Gastroesophageal sphincter (tissue), 4 donors: ENCODE measurements around the gene GPR26. TPM values are rescaled to one million over a fixed set of nuclear protein-coding genes. Genes with fewer than 3 reads are reported as not detected.

Source experiments
- ATAC-seq: fragments of 150-250 bp; one replicate; pipeline ENCODE4 v1.9.1; 2016; ENCODE audit warnings: mild to moderate bottlenecking, moderate library complexity
- H3K27ac ChIP-seq, 4 donors: fragments of 200-600 bp; sonication (generic) in 3 of 4; 1 replicate in 3 of 4; 2 replicates in 1 of 4; pipeline ENCODE4 v1.5.1; 2016 to 2019
- H3K27me3 ChIP-seq: fragments of 200-600 bp; sonication (generic); one replicate; pipeline ENCODE4 v1.5.1; 2019
- H3K36me3 ChIP-seq, 2 donors: fragments of 200-600 bp; sonication (generic); one replicate each; pipeline ENCODE4 v1.5.1; 2019; ENCODE audit warnings: control low read depth in 1 of 2
- H3K4me1 ChIP-seq, 3 donors: fragments of 200-600 bp; sonication (generic); 1 replicate in 2 of 3; 2 replicates in 1 of 3; pipeline ENCODE4 v1.5.1; 2016 to 2019; ENCODE audit warnings: control low read depth in 2 of 3
- H3K4me3 ChIP-seq, 2 donors: fragments of 200-600 bp; sonication (generic); one replicate each; pipeline ENCODE4 v1.5.1; 2019; ENCODE audit warnings: mild to moderate bottlenecking in 1 of 2, moderate library complexity in 1 of 2
- H3K9me3 ChIP-seq, 3 donors: fragments of 200-600 bp; sonication (generic); one replicate each; pipeline ENCODE4 v1.5.1; 2017 to 2019; ENCODE audit warnings: control low read depth in 2 of 3
- CTCF ChIP-seq, 4 experiments: fragments of 200-600 bp in 2 of 4; fragments of 450-650 bp in 2 of 4; sonication (generic) in 1 of 4; IDR thresholded peaks; one replicate each; pipeline ENCODE4 v1.5.1; 2017 to 2019; ENCODE audit warnings: antibody characterized with exemption in 4 of 4, mild to moderate bottlenecking in 2 of 4, moderate library complexity in 2 of 4
- EP300 ChIP-seq: sonication (generic); formaldehyde crosslinking; IDR thresholded peaks from one replicate; pipeline ENCODE4 v1.6.1; 2017; ENCODE audit warnings: antibody characterized with exemption, mild to moderate bottlenecking
- POLR2A ChIP-seq, 2 donors: fragments of 450-650 bp; IDR thresholded peaks; one replicate each; pipeline ENCODE4 v1.6.1; 2017; ENCODE audit warnings: antibody characterized with exemption in 2 of 2, mild to moderate bottlenecking in 2 of 2, moderate library complexity in 1 of 2
- POLR2AphosphoS5 ChIP-seq: sonication (generic); formaldehyde crosslinking; IDR thresholded peaks from one replicate; pipeline ENCODE4 v1.6.1; 2017; ENCODE audit warnings: antibody characterized with exemption
- WGBS, 2 donors: methylation state at CpG; one replicate each; pipeline ENCODE4 v1.1.5; 2018; ENCODE audit warnings: low coverage in 1 of 2; 5-methylcytosine and 5-hydroxymethylcytosine counted together
- total RNA-seq, 4 donors: library from RNA; depleted of rRNA; stranded (reverse); fragments of >200 nt; gene quantifications; one replicate each; pipeline ENCODE4 v1.1.0, GENCODE V29; 2016

Gene GPR26
- total RNA-seq, 4 donors from 2014 or later, result 0.02 TPM; not detected in 3

- H3K27me3 ChIP-seq, result no peaks in the 10 kb centered on the region
- H3K4me1 ChIP-seq, result no peaks in the 10 kb centered on the region
- H3K27ac ChIP-seq, result no peak overlapping the region
- no peak for ATAC-seq
- TF ChIP-seq POLR2A (IDR thresholded peaks at IDR 0.05) (no peak), POLR2AphosphoS5 (no peak), CTCF (IDR thresholded peaks at IDR 0.05) (no peak), EP300 (no peak)
- peaks cover 0 to 15% of the 10 kb centered on the region in 2 donors for H3K36me3 ChIP-seq
- H3K9me3 ChIP-seq, result peaks cover 0 to 11% (median 0%) of the 10 kb centered on the region in 3 donors
- 71 to 89% methylated on average over 4 to 7 of the region's 9 CpGs for WGBS, 2 donors
- H3K4me3 ChIP-seq, result no peak overlapping the region
Measured at GRCh38 chr10:123721441-123722049, 55.4 kb downstream of the GPR26 start.

- 92 to 100% methylated on average over 1 to 2 of the region's 2 CpGs for WGBS, 2 donors
- Histone ChIP-seq H3K27ac (no peak overlapping the region), H3K4me3 (no peak overlapping the region), H3K27me3 (no peaks in the 10 kb centered on the region), H3K9me3 (peaks cover 0 to 11% (median 0%) of the 10 kb centered on the region in 3 donors), H3K4me1 (no peaks in the 10 kb centered on the region), H3K36me3 (peaks cover 0 to 15% of the 10 kb centered on the region in 2 donors)
- ATAC-seq, result no peak
- TF ChIP-seq POLR2A (IDR thresholded peaks at IDR 0.05), result no peak
- no peak for TF ChIP-seq CTCF (IDR thresholded peaks at IDR 0.05)
- no peak for TF ChIP-seq POLR2AphosphoS5
- TF ChIP-seq EP300, result no peak
Measured at GRCh38 chr10:123722351-123722750, 56.2 kb downstream of the GPR26 start.

- 93 to 96% methylated on average over 8 to 9 of the region's 12 CpGs for WGBS, 2 donors
- Histone ChIP-seq H3K27ac (no peak overlapping the region), H3K27me3 (no peaks in the 10 kb centered on the region), H3K9me3 (no peaks in the 10 kb centered on the region), H3K36me3 (peaks cover 0 to 9% of the 10 kb centered on the region in 2 donors), H3K4me3 (no peak overlapping the region), H3K4me1 (no peaks in the 10 kb centered on the region)
- TF ChIP-seq POLR2A (IDR thresholded peaks at IDR 0.05) (no peak), EP300 (no peak), POLR2AphosphoS5 (no peak), CTCF (IDR thresholded peaks at IDR 0.05) (no peak)
- no peak for ATAC-seq
Measured at GRCh38 chr10:123724747-123725146, 58.6 kb downstream of the GPR26 start.

- Histone ChIP-seq H3K27ac (no peak overlapping the region), H3K36me3 (no peaks in the 10 kb centered on the region), H3K27me3 (no peaks in the 10 kb centered on the region), H3K9me3 (no peaks in the 10 kb centered on the region), H3K4me1 (no peaks in the 10 kb centered on the region), H3K4me3 (no peak overlapping the region)
- ATAC-seq, result no peak
- WGBS, 2 donors, result 40 to 51% methylated on average over 3 of the region's 3 CpGs
- TF ChIP-seq EP300 (no peak), POLR2A (IDR thresholded peaks at IDR 0.05) (no peak), CTCF (IDR thresholded peaks at IDR 0.05) (no peak), POLR2AphosphoS5 (no peak)
Measured at GRCh38 chr10:123726381-123726780, 60.2 kb downstream of the GPR26 start.

- no peak overlapping the region for H3K4me3 ChIP-seq
- no peak overlapping the region for H3K27ac ChIP-seq
- no peaks in the 10 kb centered on the region for H3K4me1 ChIP-seq
- H3K9me3 ChIP-seq, result no peaks in the 10 kb centered on the region
- no peaks in the 10 kb centered on the region for H3K27me3 ChIP-seq
- no peak for ATAC-seq
- H3K36me3 ChIP-seq, result no peaks in the 10 kb centered on the region
- TF ChIP-seq POLR2A (IDR thresholded peaks at IDR 0.05), result no peak
- no peak for TF ChIP-seq EP300
- no peak for TF ChIP-seq POLR2AphosphoS5
- TF ChIP-seq CTCF (IDR thresholded peaks at IDR 0.05), result no peak
- 24 to 30% methylated on average over 2 of the region's 2 CpGs for WGBS, 2 donors
Measured at GRCh38 chr10:123726836-123727235, 60.7 kb downstream of the GPR26 start.
